Ovary (tissue), 3 donors: ENCODE results near the gene EFNA5.

Source experiments
- POLR2A ChIP-seq: fragments of 450-650 bp; IDR thresholded peaks from one replicate; pipeline ENCODE4 v1.6.1; 2017; ENCODE audit warnings: antibody characterized with exemption, mild to moderate bottlenecking, moderate library complexity
- TF ChIP-seq, protein P1 (sequence below), 3 donors: fragments of 450-650 bp in 2 of 3; fragments of 200-600 bp in 1 of 3; IDR thresholded peaks; one replicate each; pipeline versions ENCODE4 v1.5.1 to v1.8.0; 2016 to 2022; ENCODE audit warnings: antibody characterized with exemption in 3 of 3, mild to moderate bottlenecking in 1 of 3
- donor health status: DM: no; HTN: no; CAD: no.

DNA sequence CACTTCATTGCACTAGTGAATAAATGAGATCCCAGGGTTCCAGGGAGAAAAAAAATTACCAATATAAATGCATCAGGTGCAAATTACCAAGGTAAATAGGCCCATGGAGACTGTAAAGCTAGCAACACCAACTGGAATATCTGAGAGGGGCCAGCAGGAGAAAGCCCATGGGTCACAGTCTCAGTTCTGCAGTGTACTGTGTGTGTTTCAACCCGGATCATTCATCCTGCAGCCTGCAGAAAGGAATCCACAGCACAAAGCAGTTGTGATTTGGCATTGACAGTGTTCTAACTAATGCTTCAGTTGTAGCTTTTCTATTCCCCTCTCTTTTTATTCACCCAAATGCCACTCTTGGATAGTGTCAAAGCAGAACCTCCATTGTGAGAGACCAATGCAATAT is 171.0 kb downstream of the EFNA5 start:
- TF ChIP-seq, protein P1, sequence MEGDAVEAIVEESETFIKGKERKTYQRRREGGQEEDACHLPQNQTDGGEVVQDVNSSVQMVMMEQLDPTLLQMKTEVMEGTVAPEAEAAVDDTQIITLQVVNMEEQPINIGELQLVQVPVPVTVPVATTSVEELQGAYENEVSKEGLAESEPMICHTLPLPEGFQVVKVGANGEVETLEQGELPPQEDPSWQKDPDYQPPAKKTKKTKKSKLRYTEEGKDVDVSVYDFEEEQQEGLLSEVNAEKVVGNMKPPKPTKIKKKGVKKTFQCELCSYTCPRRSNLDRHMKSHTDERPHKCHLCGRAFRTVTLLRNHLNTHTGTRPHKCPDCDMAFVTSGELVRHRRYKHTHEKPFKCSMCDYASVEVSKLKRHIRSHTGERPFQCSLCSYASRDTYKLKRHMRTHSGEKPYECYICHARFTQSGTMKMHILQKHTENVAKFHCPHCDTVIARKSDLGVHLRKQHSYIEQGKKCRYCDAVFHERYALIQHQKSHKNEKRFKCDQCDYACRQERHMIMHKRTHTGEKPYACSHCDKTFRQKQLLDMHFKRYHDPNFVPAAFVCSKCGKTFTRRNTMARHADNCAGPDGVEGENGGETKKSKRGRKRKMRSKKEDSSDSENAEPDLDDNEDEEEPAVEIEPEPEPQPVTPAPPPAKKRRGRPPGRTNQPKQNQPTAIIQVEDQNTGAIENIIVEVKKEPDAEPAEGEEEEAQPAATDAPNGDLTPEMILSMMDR (IDR thresholded peaks at IDR 0.05) = no peak
- TF ChIP-seq POLR2A = no peak
